ENCODE measurements around the gene PDE8B. TPM values are rescaled to one million over a fixed set of nuclear protein-coding genes. Genes with fewer than 3 reads are reported as not detected.

PDE8B gene
- total RNA-seq, 1 donor from 2014 or later, result 5.9 TPM

DNA sequence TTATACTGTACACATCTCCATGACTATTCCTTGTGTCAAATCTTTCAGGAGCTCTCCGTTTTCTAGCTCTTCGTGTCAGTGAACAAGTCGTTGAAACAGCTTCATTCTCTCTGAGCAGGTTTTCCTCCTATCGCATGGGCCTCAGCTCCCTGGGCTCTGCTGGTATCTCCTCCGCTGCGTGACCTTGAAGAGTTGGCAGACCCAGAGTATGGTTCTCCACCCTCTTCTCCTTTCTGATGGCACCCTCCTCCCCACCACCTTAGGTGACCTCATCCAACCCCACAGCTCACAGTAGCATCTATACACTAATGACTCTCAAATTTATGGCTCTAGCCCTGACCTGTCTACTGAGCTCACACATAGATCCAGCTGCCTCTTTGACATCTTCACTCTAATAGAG is 36.0 kb upstream of the PDE8B start:
- H3K36me3 ChIP-seq, result no peaks in the 10 kb centered on the region
- H3K9me3 ChIP-seq (replicated peaks), result no peaks in the 10 kb centered on the region
- H3K27me3 ChIP-seq (ENCODE audit: low read depth), result peaks cover 21% of the 10 kb centered on the region
- TF ChIP-seq, protein P1, sequence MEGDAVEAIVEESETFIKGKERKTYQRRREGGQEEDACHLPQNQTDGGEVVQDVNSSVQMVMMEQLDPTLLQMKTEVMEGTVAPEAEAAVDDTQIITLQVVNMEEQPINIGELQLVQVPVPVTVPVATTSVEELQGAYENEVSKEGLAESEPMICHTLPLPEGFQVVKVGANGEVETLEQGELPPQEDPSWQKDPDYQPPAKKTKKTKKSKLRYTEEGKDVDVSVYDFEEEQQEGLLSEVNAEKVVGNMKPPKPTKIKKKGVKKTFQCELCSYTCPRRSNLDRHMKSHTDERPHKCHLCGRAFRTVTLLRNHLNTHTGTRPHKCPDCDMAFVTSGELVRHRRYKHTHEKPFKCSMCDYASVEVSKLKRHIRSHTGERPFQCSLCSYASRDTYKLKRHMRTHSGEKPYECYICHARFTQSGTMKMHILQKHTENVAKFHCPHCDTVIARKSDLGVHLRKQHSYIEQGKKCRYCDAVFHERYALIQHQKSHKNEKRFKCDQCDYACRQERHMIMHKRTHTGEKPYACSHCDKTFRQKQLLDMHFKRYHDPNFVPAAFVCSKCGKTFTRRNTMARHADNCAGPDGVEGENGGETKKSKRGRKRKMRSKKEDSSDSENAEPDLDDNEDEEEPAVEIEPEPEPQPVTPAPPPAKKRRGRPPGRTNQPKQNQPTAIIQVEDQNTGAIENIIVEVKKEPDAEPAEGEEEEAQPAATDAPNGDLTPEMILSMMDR (IDR thresholded peaks at IDR 0.05; ENCODE audit: borderline replicate concordance), result no peak
- no peak overlapping the region for H3K27ac ChIP-seq (replicated peaks)
- intact Hi-C loops (cut with micrococcal nuclease), result no loop called here
- H3K4me1 ChIP-seq, result peaks cover 8% of the 10 kb centered on the region
- H3K4me3 ChIP-seq, result no peak overlapping the region
- no peak for DNase-seq

DNA sequence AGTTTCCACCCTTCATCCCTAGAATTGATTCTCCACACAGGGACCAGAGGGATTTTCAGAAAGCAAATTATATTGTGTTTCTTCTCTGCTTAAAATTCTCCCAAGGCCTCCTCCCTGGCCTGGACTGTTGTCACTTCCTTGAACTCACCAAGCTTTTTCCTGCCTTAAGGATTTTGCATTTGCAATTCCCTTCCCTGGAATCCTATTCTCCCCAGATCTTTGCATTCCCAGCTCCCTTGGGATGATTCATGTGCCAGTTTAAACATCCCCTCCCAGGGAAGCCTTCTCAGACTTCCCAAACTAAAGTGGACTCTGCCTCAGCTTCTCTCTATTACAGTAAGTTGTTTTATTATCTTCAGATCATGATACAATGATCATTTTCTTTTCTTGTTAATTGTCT is 35.2 kb upstream of the PDE8B start:
- TF ChIP-seq, protein P1 (IDR thresholded peaks at IDR 0.05; ENCODE audit: borderline replicate concordance), result no peak
- no peaks in the 10 kb centered on the region for H3K9me3 ChIP-seq (replicated peaks)
- no peak for DNase-seq
- H3K4me3 ChIP-seq, result no peak overlapping the region
- peaks cover 12% of the 10 kb centered on the region for H3K4me1 ChIP-seq
- H3K27ac ChIP-seq (replicated peaks), result no peak overlapping the region
- peaks cover 28% of the 10 kb centered on the region for H3K27me3 ChIP-seq (ENCODE audit: low read depth)
- H3K36me3 ChIP-seq, result no peaks in the 10 kb centered on the region
- intact Hi-C loops (cut with micrococcal nuclease), result no loop called here

DNA sequence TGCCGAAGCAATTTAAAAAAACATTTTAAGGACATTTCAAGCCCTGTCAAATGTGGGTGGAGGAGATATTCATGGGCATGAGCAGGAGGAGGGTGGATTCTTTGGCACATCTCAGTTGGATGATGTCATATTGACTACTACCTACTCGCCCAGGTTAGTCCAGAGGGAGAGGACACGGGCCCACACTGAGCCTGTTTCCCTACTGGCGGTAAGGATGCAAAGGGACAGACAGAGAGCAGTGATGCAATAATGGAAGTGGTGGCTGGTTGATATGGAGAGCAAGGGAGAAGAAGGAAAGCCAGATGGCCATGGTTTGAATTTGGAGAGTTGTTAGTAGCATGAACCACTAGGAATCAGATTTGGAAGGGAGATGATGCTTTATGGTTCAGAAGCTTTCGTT is 34.1 kb upstream of the PDE8B start:
- H3K36me3 ChIP-seq, result no peaks in the 10 kb centered on the region
- H3K4me3 ChIP-seq, result no peak overlapping the region
- peaks cover 22% of the 10 kb centered on the region for H3K4me1 ChIP-seq
- no peaks in the 10 kb centered on the region for H3K9me3 ChIP-seq (replicated peaks)
- no peak overlapping the region for H3K27ac ChIP-seq (replicated peaks)
- H3K27me3 ChIP-seq (ENCODE audit: low read depth), result peaks cover 39% of the 10 kb centered on the region
- intact Hi-C loops (cut with micrococcal nuclease), result no loop called here
- TF ChIP-seq, protein P1 (IDR thresholded peaks at IDR 0.05; ENCODE audit: borderline replicate concordance), result no peak
- DNase-seq, result no peak

DNA sequence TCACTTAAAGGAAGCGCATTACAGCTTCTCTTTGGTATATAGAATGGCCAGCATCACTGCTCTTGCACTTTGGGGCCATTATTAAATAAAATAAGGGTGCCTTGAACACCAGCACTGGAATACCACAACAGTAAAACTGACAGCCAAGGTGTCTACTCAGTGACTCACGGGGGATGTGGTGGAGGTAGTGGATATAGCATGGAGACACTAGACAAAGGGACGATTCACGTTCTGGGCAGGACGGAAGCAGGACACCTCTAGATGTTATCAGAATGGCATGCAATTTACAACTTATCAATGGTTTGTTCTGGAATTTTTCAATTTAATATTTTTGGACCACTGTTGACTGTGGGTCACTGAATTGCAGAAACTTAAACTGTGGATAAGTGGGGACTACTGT is 32.9 kb upstream of the PDE8B start:
- Histone ChIP-seq H3K27me3 (ENCODE audit: low read depth) (peaks cover 49% of the 10 kb centered on the region), H3K36me3 (no peaks in the 10 kb centered on the region), H3K4me1 (peaks cover 30% of the 10 kb centered on the region), H3K4me3 (no peak overlapping the region), H3K27ac (replicated peaks) (no peak overlapping the region), H3K9me3 (replicated peaks) (no peaks in the 10 kb centered on the region)
- TF ChIP-seq, protein P1 (IDR thresholded peaks at IDR 0.05; ENCODE audit: borderline replicate concordance), result no peak
- intact Hi-C loops (cut with micrococcal nuclease), result no loop called here
- DNase-seq, result no peak

DNA sequence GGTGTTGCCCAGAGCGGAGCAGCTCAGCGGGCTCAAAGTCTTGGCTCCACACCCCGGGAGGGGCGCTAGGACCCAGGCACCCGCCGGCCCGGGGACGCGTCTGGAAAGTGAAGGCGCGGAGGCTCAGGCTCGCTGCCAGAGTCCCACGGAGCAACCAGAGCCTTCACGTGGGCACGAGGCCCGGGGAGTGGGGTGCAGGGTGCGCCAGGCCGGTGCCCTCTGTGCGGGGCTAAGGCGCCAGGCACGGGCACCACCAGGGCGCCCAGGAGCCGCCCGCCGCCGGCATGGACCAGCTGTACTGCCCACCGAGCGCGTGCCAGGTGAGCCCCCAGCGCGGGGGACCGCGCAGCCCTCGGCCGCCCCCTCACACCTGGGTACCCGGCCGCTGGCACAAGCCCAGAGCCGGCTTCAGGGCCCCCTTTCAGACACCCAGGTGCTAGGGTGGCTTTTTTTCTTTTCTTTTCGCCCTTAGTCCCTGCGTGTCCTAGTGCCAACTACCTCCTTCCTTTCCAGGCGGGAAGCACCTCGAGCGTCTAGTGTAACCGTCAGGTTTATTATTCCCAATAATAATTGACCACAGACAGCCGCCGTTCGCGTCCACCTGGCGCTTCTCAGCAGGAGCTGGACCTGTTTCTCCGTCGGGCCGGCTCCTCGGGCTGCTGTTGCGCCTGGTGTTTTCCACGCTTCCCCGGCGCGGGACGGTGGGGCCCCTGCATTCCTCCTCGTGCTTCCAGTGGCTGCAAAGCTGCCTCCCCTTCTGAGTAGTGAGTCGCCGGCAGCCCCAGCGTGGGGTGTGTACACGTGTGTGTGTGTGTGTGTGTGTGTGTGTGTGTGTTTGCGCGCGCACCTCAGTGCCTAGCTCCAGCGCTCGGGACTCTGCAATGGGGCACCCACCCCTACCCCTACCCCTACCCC is 30.1 kb upstream of the PDE8B start:
- Histone ChIP-seq H3K27me3 (ENCODE audit: low read depth) (peaks cover 62% of the 10 kb centered on the region), H3K4me3 (peak overlapping the region; percentile 63), H3K9me3 (replicated peaks) (no peaks in the 10 kb centered on the region), H3K36me3 (no peaks in the 10 kb centered on the region), H3K4me1 (peaks cover 22% of the 10 kb centered on the region), H3K27ac (replicated peaks) (no peak overlapping the region)
- DNase-seq, result peak; percentile 17
- intact Hi-C loops (cut with micrococcal nuclease), result no loop called here
- TF ChIP-seq, protein P1 (IDR thresholded peaks at IDR 0.05; ENCODE audit: borderline replicate concordance), result no peak
